Putamen (tissue), 1 donor: ENCODE measurements around the gene BMS1.
"Not testable (repeated sequence)": the region's sequence is repeated elsewhere in the genome, so short reads cannot be mapped to it uniquely, and the experiment has no call there.

ENCODE experiments used
- DNase-seq: peaks from one replicate; pipeline ENCODE4 v3.0.0-alpha.2; 2016; ENCODE audit warnings: low spot score

The BMS1 gene

GRCh38 chr10:42782446-42783180 is at the start of gene BMS1:
Gene BMS1, plus strand, starts transcription at chr10:42782795. Its CDS starts 1,600 bp downstream, at chr10:42784395.
- peak; percentile 92 for DNase-seq

- DNase-seq = no peak
These were observed 48.1 kb upstream of the BMS1 start for GRCh38 chr10:42734536-42734935.

GRCh38 chr10:42738679-42739078 is 43.9 kb upstream of the BMS1 start:
- no peak for DNase-seq

- DNase-seq = not testable (repeated sequence)
These were observed 41.1 kb upstream of the BMS1 start for GRCh38 chr10:42741536-42741935.

- no peak for DNase-seq
These were observed 38.9 kb upstream of the BMS1 start for GRCh38 chr10:42743697-42744096.

- DNase-seq = no peak
These were observed 38.4 kb upstream of the BMS1 start for GRCh38 chr10:42744134-42744701.

- peak; percentile 16 for DNase-seq
These were observed 29.5 kb upstream of the BMS1 start for GRCh38 chr10:42753126-42753506.

GRCh38 chr10:42753507-42754154 is 29.0 kb upstream of the BMS1 start:
- no peak for DNase-seq

GRCh38 chr10:42754155-42755027 is 28.2 kb upstream of the BMS1 start:
- DNase-seq = no peak

- DNase-seq = no peak
These were observed 27.6 kb upstream of the BMS1 start for GRCh38 chr10:42755028-42755451.

- DNase-seq = no peak
These were observed 27.0 kb upstream of the BMS1 start for GRCh38 chr10:42755556-42756093.

GRCh38 chr10:42767906-42768305 is 14.7 kb upstream of the BMS1 start:
- DNase-seq = no peak

- DNase-seq = no peak
These were observed 13.9 kb upstream of the BMS1 start for GRCh38 chr10:42768581-42769152.

- no peak for DNase-seq
These were observed 13.4 kb upstream of the BMS1 start for GRCh38 chr10:42769173-42769572.

GRCh38 chr10:42769673-42770072 is 12.9 kb upstream of the BMS1 start:
- DNase-seq = no peak

GRCh38 chr10:42776681-42777080 is 5.9 kb upstream of the BMS1 start:
- DNase-seq = no peak

- DNase-seq = no peak
These were observed 2.1 kb upstream of the BMS1 start for GRCh38 chr10:42780456-42780855.

- DNase-seq = peak; percentile 2
These were observed 626 bp upstream of the BMS1 start for GRCh38 chr10:42781893-42782445.

GRCh38 chr10:42783181-42783549 is 570 bp downstream of the BMS1 start:
- peak; percentile 18 for DNase-seq

- no peak for DNase-seq
These were observed 3.2 kb downstream of the BMS1 start for GRCh38 chr10:42785759-42786158.

GRCh38 chr10:42790835-42791234 is 8.2 kb downstream of the BMS1 start:
- DNase-seq = no peak
